Posterior cingulate gyrus (tissue), 11 donors: ENCODE results near the gene KCNIP3.

ENCODE experiments used
- DNase-seq, 10 donors: peaks; one replicate each; pipeline versions ENCODE4 v3.0.0 to v3.0.0-alpha.2; 2020 to 2021; ENCODE audit warnings: mixed read lengths in 3 of 10
- intact Hi-C: fragments of 100-400 bp; cut with DNase I; formaldehyde crosslinking; loops from one replicate; pipeline ENCODE4 v1.15.1; 2023

The KCNIP3 gene

DNA sequence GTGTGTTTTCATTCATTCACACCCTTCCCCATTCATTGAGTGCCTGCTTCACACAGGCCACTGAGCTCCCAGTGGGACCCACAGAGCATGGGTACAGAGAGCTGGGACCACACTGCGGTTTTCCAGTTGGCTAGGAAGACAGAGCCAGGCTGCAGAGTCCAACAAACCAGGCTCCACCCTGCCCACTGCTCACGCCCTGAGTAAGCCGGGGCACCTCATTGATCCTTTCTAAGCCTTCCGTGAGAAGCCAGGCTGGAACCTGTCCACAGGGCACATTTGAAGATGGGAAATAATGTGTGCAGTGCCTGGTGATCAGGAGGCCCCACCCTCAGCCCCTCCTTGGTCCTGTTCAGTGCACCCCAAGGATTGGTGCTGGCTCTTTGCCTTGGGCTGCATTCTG is 13.5 kb downstream of the KCNIP3 start:
- intact Hi-C loops, result no loop called here
- no peak for DNase-seq

GRCh38 chr2:95311815-95312542 is 14.8 kb downstream of the KCNIP3 start:
- intact Hi-C loops, result no loop called here
- peak in 3 of 10 donors; percentile 81 to 90 (median 85) for DNase-seq

DNA sequence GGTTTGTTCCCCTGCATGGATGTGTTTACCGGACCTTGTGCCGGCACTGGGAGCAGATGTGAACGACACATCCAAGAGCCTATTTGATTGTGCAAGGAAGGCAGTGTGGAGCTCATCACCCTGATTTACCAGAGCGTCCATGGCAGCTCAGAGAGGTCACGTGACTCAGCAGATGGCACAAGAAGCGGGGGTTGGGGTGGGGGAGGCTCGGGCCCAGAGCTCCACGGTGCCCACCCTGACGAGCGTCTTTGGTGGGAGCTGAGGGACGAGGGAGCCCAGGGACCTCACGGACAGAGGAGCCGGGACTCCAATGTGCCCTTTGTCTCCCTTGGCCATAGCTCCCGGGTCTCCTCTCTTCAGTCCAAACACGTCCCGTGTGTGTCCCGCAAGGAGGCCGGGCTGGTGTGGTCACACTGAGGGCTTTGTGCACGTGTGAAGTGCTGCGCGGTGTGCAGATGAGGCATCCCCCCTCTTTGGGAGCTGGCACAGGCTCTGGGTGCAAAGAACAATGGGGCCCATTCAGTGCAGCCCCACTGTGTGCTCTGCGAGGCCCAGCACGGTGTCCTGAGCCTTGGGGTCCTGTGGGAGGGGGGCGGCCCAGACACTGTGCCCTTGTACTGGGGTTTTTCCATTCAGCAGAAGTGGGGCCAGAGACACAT is 15.5 kb downstream of the KCNIP3 start:
- intact Hi-C loops, result no loop called here
- peak; percentile 69 to 98 (median 88) for DNase-seq

DNA sequence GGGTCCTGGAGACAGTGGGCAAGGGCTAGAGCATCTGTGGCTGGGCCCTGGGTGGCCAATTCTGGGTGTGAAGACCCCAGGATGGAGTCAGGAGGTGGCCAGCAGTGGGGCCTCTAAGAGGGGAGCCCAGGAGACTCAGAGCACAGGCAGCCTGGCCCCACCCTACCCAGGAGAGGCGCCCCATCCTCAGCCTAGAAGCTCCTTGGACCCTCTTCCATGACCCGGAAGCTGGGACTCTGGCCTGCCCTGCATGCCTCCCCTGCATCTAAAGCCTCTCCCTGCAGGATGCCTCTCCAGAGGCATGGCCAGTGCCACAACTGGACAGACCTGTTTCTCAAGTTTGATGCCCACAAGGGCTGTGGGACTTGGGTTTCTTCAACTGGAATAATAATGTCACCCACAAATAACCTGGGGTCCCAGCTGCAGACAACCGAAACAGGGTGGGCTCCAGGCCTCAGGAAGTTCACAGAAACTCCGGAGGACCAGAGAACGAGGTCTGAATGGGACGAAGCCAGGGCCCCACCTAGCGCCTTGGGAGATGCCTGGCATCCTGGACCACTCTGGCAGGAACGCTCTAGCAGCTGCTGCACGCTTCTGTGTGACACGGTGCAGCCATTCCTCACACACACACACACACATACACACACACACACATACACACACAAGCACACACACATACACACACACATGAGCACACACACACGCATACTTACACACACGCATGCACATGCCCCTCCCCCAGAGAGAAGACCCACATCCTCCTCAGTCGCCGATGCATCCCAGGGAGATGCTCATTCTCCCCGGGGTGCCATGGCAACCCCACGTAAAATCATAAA is 16.4 kb downstream of the KCNIP3 start:
- DNase-seq, result peak in 6 of 10 donors; percentile 44 to 91 (median 73)
- intact Hi-C loops, result loop anchor here (2.0 kb wide), 1 partner anchor 49 kb away; no protein-coding TSS in a partner anchor

DNA sequence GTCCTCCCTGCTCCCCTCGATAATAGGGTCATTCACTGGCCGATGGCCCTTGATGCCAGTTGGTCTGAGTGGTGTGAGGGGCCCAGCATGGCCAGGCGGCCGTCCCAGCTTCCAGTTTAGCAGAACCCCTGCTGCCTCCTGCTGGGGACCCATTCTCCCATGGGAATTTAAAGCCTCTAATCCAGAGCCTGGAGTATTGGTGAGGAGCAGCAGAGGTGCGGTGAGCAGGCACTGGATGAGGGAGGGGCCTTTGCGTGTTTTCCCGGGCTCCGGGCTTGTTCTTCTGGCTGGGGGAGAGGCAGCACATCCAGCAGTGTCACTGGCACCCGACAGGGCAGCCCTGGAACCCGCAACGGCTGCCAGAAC is 17.4 kb downstream of the KCNIP3 start:
- peak in 4 of 10 donors; percentile 27 to 83 (median 76) for DNase-seq
- intact Hi-C loops, result loop anchor here (2.0 kb wide), 1 partner anchor 50 kb away; no protein-coding TSS in a partner anchor

- peak in 9 of 10 donors; percentile 53 to 96 (median 75) for DNase-seq
- intact Hi-C loops, result loop anchor here (1.0 to 2.0 kb wide), 2 partner anchors 50 to 84 kb away; no protein-coding TSS in a partner anchor
Measured at GRCh38 chr2:95314964-95315611, 17.9 kb downstream of the KCNIP3 start.

DNA sequence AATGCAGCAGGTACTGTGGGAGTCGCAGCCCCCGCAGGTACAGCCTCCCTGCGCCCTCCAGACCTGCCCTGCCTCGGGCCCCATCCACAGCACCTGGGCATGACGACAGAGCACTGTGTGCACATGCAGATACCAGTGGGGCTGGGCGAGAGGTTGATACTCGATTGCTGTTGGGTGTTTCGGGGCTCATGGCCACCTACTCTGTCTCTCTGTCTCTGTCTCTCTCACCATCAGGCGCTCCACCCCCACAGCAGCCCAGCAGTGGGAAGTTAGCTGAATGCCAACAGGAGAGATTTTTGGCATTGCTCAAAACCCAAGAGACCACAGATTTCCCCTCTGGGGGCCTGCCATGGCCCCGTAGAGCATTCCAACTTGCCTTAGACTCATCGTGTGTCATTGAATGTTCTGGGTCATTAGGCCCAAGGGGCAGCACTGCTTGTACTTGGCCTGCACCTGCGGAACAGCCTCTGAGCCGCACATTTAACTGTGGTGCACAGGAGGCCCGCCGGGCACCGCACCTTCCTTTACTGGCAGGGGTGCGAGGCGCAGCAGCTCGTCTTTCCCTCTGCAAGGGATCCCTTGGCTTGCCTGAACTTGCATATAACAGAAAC is 18.8 kb downstream of the KCNIP3 start:
- DNase-seq, result peak in 5 of 10 donors; percentile 9 to 84 (median 69)
- intact Hi-C loops, result loop anchor here (1.0 to 2.0 kb wide), 2 partner anchors 51 to 85 kb away; no protein-coding TSS in a partner anchor

DNA sequence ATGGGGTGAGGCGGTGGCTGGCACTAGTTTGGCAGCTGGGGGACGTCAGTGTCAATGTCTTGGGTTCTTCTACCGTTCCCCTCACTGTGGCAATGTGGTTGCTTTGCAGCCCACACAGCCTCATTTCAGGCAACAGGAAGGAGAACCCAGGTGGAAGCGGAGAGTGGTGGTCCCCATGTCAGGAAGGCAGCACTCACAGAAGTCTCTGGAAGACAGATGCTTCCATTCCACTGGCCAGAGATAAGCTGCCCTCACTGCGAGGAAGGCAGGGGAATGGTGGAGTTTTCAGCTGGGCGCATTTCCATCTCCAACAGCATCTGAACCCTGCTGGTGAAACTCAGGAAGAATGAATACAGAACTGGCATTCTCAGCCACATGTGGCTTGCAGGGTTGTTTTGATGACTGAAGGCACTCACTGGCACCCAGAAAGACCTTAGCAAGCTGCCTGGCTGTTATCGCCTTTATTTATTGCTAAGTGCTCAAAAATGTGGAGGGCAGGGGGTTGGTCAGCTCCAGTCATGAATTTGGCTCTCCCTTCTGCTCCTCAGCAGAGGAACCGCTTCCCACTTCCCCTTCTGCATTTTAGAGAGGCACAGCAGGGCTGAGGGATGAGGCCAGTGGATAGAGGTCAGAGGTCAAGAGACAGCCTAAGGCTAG is 19.4 kb downstream of the KCNIP3 start:
- DNase-seq, result peak in 4 of 10 donors; percentile 18 to 74 (median 66)
- intact Hi-C loops, result no loop called here

DNA sequence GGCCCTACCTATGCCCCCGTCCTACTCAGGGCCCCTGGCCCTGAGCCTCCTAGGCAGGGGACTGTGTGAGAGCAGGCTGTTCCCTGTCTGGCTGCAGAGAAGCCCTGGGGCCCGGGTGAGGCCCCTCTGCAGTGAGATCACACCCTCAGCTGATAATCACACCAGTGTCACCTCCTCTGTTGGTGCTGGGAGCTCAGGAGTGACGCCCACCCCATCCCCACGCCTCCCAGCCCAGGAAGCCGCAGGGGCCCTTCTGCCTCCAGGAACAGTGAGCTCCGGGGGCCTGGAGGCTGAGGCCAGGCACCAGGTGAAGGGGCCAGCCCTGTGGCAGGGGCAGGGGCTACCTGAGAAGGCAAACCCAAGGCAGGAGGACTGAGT is 20.0 kb downstream of the KCNIP3 start:
- intact Hi-C loops, result no loop called here
- DNase-seq, result peak in 4 of 10 donors; percentile 9 to 75 (median 61)

GRCh38 chr2:95317665-95318425 is 20.7 kb downstream of the KCNIP3 start:
- intact Hi-C loops, result no loop called here
- DNase-seq, result peak in 4 of 10 donors; percentile 13 to 79 (median 60)

- DNase-seq, result peak in 4 of 10 donors; percentile 3 to 80 (median 66)
- intact Hi-C loops, result no loop called here
Measured at GRCh38 chr2:95318431-95319220, 21.5 kb downstream of the KCNIP3 start.

DNA sequence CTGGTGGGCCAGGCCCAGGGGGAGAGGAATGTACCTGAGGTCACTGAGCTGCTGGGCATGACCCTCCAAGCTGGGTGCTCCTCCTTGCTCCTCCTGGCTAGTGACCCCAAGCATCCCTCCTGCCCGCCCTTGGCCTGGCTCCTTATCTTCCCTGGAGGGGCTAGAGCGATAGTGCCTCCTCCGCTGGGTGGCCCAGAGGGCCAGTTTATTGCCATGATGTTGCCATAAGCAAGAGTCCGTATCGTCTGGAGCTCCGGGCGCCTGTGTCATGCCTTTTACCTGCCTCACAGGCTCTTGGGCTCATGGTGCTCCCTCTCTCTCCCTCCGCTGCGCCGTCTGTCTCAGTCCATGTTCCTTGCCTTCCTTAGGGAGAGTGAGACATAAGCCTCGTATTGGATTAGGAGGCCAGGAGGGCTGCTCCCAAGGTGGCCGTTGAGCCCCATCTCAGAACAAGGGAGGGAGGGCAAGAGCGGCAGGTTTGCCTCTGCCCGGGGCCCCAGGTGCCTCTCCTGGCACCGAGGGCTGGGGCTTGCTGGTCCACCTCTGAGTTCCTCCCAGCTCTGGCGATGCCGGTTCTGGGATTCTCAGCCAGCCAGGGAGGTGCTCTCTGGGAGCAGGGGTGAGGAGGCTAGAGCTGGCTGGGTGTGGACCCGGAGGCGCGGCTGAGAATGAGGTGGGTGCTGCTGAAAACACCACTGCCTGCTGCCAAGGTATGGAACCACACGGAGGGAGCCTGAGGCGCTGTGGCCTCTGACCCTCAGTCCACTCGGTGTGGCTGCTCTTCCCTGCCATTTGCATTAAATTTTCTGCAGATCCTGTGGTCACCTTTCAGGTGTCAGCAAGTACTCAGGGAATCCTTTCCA is 22.6 kb downstream of the KCNIP3 start:
- intact Hi-C loops, result no loop called here
- peak in 4 of 10 donors; percentile 26 to 75 (median 64) for DNase-seq

DNA sequence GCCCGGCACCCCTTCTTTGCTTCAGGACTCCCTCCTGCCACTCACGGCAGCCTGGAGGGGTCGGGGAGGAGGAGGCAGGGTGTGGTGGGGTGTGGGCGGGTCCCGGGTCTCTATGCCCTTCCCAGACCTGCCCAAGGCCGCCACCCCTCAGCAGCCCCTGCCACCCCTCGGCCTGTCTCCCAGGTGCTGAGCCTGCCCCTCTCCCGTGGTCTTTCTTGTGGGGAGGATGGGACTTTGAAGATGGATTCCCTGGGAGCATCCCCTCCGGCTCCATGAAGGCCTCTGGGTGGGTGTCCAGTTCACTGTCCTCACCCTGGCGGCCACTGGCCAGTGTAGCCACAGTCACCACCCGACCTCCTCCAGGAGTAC is 23.2 kb downstream of the KCNIP3 start:
- intact Hi-C loops, result no loop called here
- peak in 4 of 10 donors; percentile 14 to 77 (median 56) for DNase-seq

GRCh38 chr2:95320986-95321767 is 24.0 kb downstream of the KCNIP3 start:
- peak in 4 of 10 donors; percentile 6 to 73 (median 66) for DNase-seq
- intact Hi-C loops, result no loop called here

- intact Hi-C loops, result no loop called here
- DNase-seq, result peak in 4 of 10 donors; percentile 42 to 94 (median 84)
Measured at GRCh38 chr2:95323347-95324155, 26.4 kb downstream of the KCNIP3 start.
